ENCODE data around the gene HSPA8. TPM values are rescaled to one million over a fixed set of nuclear protein-coding genes. Genes with fewer than 3 reads are reported as not detected.
A peak's percentile ranks its signal among the peaks of the same experiment; 100 is the strongest.

The HSPA8 gene
- total and polyA plus RNA-seq, 2 of the 4 experiments (the other 2 are of a cell fraction), result 2,309 to 4,346 TPM

DNA sequence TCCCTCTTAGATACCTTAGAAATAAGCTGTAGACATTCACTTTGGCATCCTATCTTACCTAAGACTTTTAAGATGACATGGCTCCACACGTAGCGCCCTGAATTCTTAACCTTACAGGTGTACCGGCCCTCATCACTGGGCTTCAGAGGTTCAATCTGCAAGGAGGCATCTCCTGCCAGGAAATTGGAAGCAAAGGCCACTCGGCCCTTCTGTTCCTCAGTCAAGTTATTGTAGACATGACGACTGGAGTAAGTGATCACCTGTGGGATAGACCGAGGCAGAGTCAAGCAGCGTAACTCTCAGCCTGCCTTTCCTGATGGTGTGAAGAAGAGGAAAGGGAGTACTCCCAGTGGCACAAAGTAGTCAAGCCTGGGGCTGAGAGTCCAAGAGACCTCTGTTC lies 22.5 kb upstream of the HSPA8 start:
- Histone ChIP-seq H3K36me3 (ENCODE audit: control insufficient read depth, insufficient read depth, low read length) (peaks cover 55% of the 10 kb centered on the region), H2AK9ac (replicated peaks; ENCODE audit: low read depth, low read length, poor library complexity) (peak overlapping the region; percentile 55), H3K56ac (ENCODE audit: extremely low read depth, insufficient read depth, low read length) (no peak overlapping the region), H3K27ac (ENCODE audit: insufficient read depth, low read length) (peak overlapping the region; percentile 17; the same call in 1 of the 2 replicates), H4K20me1 (ENCODE audit: insufficient read depth, low read length) (peaks cover 12% of the 10 kb centered on the region), H2BK120ac (ENCODE audit: low read depth, low read length) (no peak overlapping the region), H3K4me1 (ENCODE audit: control insufficient read depth, insufficient read depth, low read length) (peaks cover 5% of the 10 kb centered on the region), H2AFZ (replicated peaks; ENCODE audit: low read length, poor library complexity) (no peak overlapping the region), H4K91ac (ENCODE audit: insufficient read depth, low read depth, low read length) (no peak overlapping the region), H3K79me1 (ENCODE audit: low read depth in 1 of 2, low read length in 2 of 2) (peaks cover 25 to 45% of the 10 kb centered on the region in 2 experiments), H3K23ac (ENCODE audit: low read depth, low read length) (no peak overlapping the region), H2AK5ac (ENCODE audit: low read depth, low read length) (no peak overlapping the region; the same call in 1 of the 2 replicates), H3K4me3 (ENCODE audit: insufficient read depth, low read depth, low read length) (no peak overlapping the region), H3K9me3 (ENCODE audit: control insufficient read depth, insufficient read depth, low read length) (no peaks in the 10 kb centered on the region), H2BK15ac (ENCODE audit: low read depth, low read length) (no peak overlapping the region), H2BK20ac (ENCODE audit: low read depth, low read length) (no peak overlapping the region), H3K18ac (ENCODE audit: low read depth, low read length) (no peak overlapping the region), H3K9ac (ENCODE audit: low read depth, low read length) (no peak overlapping the region), H3K4ac (ENCODE audit: low read depth, low read length) (no peak overlapping the region), H4K5ac (ENCODE audit: low read depth, low read length) (no peak overlapping the region), H3K9me1 (ENCODE audit: insufficient read depth, low read length) (peaks cover 6% of the 10 kb centered on the region), H3K4me2 (ENCODE audit: low read depth, low read length) (no peak overlapping the region), H2BK5ac (ENCODE audit: low read depth, low read length, poor library complexity, severe bottlenecking) (no peak overlapping the region), H3K27me3 (ENCODE audit: control insufficient read depth, insufficient read depth, low read length) (no peaks in the 10 kb centered on the region), H4K8ac (ENCODE audit: low read depth in 2 of 2, low read length in 2 of 2) (no peak overlapping the region), H3K14ac (replicated peaks; ENCODE audit: low read depth, low read length) (no peak overlapping the region)
- in situ Hi-C loops (cut with MboI; ENCODE audit: low sequenced_read_pairs) (no loop called here), dilution Hi-C loops (cut with HindIII; ENCODE audit: low sequenced_read_pairs, unreplicated experiment) (no loop called here), intact Hi-C loops (cut with micrococcal nuclease) (no loop called here)
- no peak for DNase-seq
- 91% methylated on average over 5 of the region's 7 CpGs; no CpG with 5 or more reads in 1 of the 2 experiments for WGBS, 2 experiments (ENCODE audit: extremely low coverage in 2 of 2, insufficient read length in 1 of 2)
- ATAC-seq (ENCODE audit: low read depth), result no peak
- POLR2A ChIA-PET (ENCODE audit: unreplicated experiment), result interaction anchor here (1.3 kb wide), 1 partner anchor 22 kb away, joined by 7 read pairs; the partner anchor contains the start of gene HSPA8
- CTCF ChIA-PET, result no interaction called here
- no peak for TF ChIP-seq BHLHE40 (IDR thresholded peaks at IDR 0.05; ENCODE audit: low read depth, low read length)
- TF ChIP-seq CHD1 (IDR thresholded peaks at IDR 0.05; ENCODE audit: low read depth, low read length), result no peak
- no peak for TF ChIP-seq MAZ (IDR thresholded peaks at IDR 0.05; ENCODE audit: borderline replicate concordance, low read depth, low read length)
- TF ChIP-seq MXI1 (IDR thresholded peaks at IDR 0.05; ENCODE audit: borderline replicate concordance, low read depth, low read length), result no peak
- TF ChIP-seq RAD21 (IDR thresholded peaks at IDR 0.05; ENCODE audit: low read length), result no peak
- TF ChIP-seq FOS (IDR thresholded peaks at IDR 0.05; ENCODE audit: low read depth, low read length), result no peak
- TF ChIP-seq CEBPB (IDR thresholded peaks at IDR 0.05; ENCODE audit: low read depth, low read length), result no peak
- TF ChIP-seq RCOR1 (IDR thresholded peaks at IDR 0.05; ENCODE audit: insufficient replicate concordance, low read length), result no peak
- no peak for TF ChIP-seq MAFK (IDR thresholded peaks at IDR 0.05; ENCODE audit: low read depth, low read length)
- no peak for TF ChIP-seq SMC3 (IDR thresholded peaks at IDR 0.05; ENCODE audit: low read depth, low read length)
- TF ChIP-seq NFE2L2 (IDR thresholded peaks at IDR 0.05; ENCODE audit: low read depth, low read length), result no peak
- no peak for TF ChIP-seq ELK1 (IDR thresholded peaks at IDR 0.05; ENCODE audit: borderline replicate concordance, low read depth, low read length)
- no TSS peak for BruUV-seq (replicated peaks)
